GM12878 (cell line): ENCODE measurements around the gene RFXAP. TPM values are rescaled to one million over a fixed set of nuclear protein-coding genes. Genes with fewer than 3 reads are reported as not detected.

Experiments used
- ASH2L ChIP-seq: fragments of 300-600, 200-600 bp; sonication (generic); IDR thresholded peaks from 2 replicates; pipeline ENCODE4 v1.6.1; 2017; ENCODE audit warnings: low read depth, mild to moderate bottlenecking, borderline replicate concordance
- BMI1 ChIP-seq: fragments of 450-650 bp; IDR thresholded peaks from 2 replicates; pipeline ENCODE4 v1.6.1; 2016; ENCODE audit warnings: mild to moderate bottlenecking, moderate library complexity, borderline replicate concordance
- CHD2 ChIP-seq: IDR thresholded peaks from 2 replicates; pipeline ENCODE4 v1.6.1; 2011; ENCODE audit warnings: low read depth, low read length, improper control_type of control experiment, borderline replicate concordance
- CREB1 ChIP-seq: IDR thresholded peaks from 2 replicates; pipeline ENCODE4 v1.6.1; 2012; ENCODE audit warnings: low read depth, mild to moderate bottlenecking, inconsistent platforms
- ESRRA ChIP-seq: IDR thresholded peaks from 2 replicates; pipeline ENCODE4 v1.6.1; 2012; ENCODE audit warnings: mild to moderate bottlenecking, low read length, improper control_type of control experiment
- FOXM1 ChIP-seq: IDR thresholded peaks from 2 replicates; pipeline ENCODE4 v1.6.1; 2012; ENCODE audit warnings: low read depth, mild to moderate bottlenecking, inconsistent platforms, low read length, moderate library complexity
- GATAD2B ChIP-seq: fragments of 450-650 bp; conservative IDR thresholded peaks from 2 replicates; pipeline ENCODE4 v1.6.1; 2017; ENCODE audit warnings: low read depth, mild to moderate bottlenecking, moderate library complexity
- HDAC2 ChIP-seq: fragments of 200-600 bp; sonication (generic); IDR thresholded peaks from 2 replicates; pipeline ENCODE4 v1.6.1; 2017
- IKZF1 ChIP-seq: fragments of 450-650 bp; conservative IDR thresholded peaks from 2 replicates; pipeline ENCODE4 v1.6.1; 2017; ENCODE audit warnings: antibody characterized with exemption, mild to moderate bottlenecking
- IKZF2 ChIP-seq, 2 experiments: fragments of 450-650 bp; IDR thresholded peaks; 2 replicates each; pipeline ENCODE4 v1.6.1; 2017; ENCODE audit warnings: mild to moderate bottlenecking in 2 of 2, moderate library complexity in 2 of 2
- JUNB ChIP-seq: IDR thresholded peaks from 2 replicates; pipeline ENCODE4 v1.6.1; 2016; ENCODE audit warnings: antibody characterized with exemption, mild to moderate bottlenecking
- LARP7 ChIP-seq: fragments of 450-650 bp; IDR thresholded peaks from 2 replicates; pipeline ENCODE4 v1.6.1; 2017; ENCODE audit warnings: mild to moderate bottlenecking
- MEF2B ChIP-seq: fragments of 450-650 bp; IDR thresholded peaks from 2 replicates; pipeline ENCODE4 v1.6.1; 2018; ENCODE audit warnings: mild to moderate bottlenecking, moderate library complexity; ENCODE audit not compliant: partially characterized antibody, poor library complexity, severe bottlenecking
- MTA3 ChIP-seq: IDR thresholded peaks from 2 replicates; pipeline ENCODE4 v1.6.1; 2012; ENCODE audit warnings: low read length, inconsistent platforms, borderline replicate concordance
- NBN ChIP-seq: fragments of 450-650 bp; IDR thresholded peaks from 2 replicates; pipeline ENCODE4 v1.6.1; 2016
- NFYA ChIP-seq: IDR thresholded peaks from 2 replicates; pipeline ENCODE4 v1.6.1; 2011; ENCODE audit warnings: low read depth, mild to moderate bottlenecking, low read length, improper control_type of control experiment, borderline replicate concordance
- NR2C1 ChIP-seq: fragments of 450-650 bp; IDR thresholded peaks from 2 replicates; pipeline ENCODE4 v1.6.1; 2017; ENCODE audit warnings: antibody characterized with exemption, mild to moderate bottlenecking, moderate library complexity
- NR2C2 ChIP-seq: IDR thresholded peaks from 2 replicates; pipeline ENCODE4 v1.6.1; 2011; ENCODE audit warnings: borderline replicate concordance, low read depth; ENCODE audit not compliant: control insufficient read depth, insufficient read length
- NR2F1 ChIP-seq: fragments of 450-650 bp; conservative IDR thresholded peaks from 2 replicates; pipeline ENCODE4 v1.6.1; 2017; ENCODE audit warnings: mild to moderate bottlenecking
- POLR2A ChIP-seq: IDR thresholded peaks from 2 replicates; pipeline ENCODE4 v1.6.1; 2011; ENCODE audit warnings: low read depth, mild to moderate bottlenecking, low read length
- RELA ChIP-seq: fragments of 450-650 bp; IDR thresholded peaks from 2 replicates; pipeline ENCODE4 v1.8.0; 2014; ENCODE audit warnings: borderline replicate concordance; ENCODE audit not compliant: partially characterized antibody
- SMAD5 ChIP-seq: IDR thresholded peaks from 2 replicates; pipeline ENCODE4 v1.6.1; 2016; ENCODE audit warnings: antibody characterized with exemption, low read depth
- SMC3 ChIP-seq: IDR thresholded peaks from 2 replicates; pipeline ENCODE4 v1.6.1; 2011; ENCODE audit warnings: low read length, improper control_type of control experiment, borderline replicate concordance
- TCF12 ChIP-seq: IDR thresholded peaks from 2 replicates; pipeline ENCODE4 v1.6.1; 2011; ENCODE audit warnings: low read depth, mild to moderate bottlenecking, low read length
- WRNIP1 ChIP-seq: IDR thresholded peaks from 2 replicates; pipeline ENCODE4 v1.6.1; 2011; ENCODE audit warnings: low read depth, low read length, improper control_type of control experiment, borderline replicate concordance
- ZBED1 ChIP-seq: IDR thresholded peaks from 2 replicates; pipeline ENCODE4 v1.6.1; 2016; ENCODE audit warnings: borderline replicate concordance
- ZNF24 ChIP-seq: fragments of 450-650 bp; IDR thresholded peaks from 2 replicates; pipeline ENCODE4 v1.6.1; 2017; ENCODE audit warnings: antibody characterized with exemption, mild to moderate bottlenecking
- ZSCAN29 ChIP-seq: fragments of 450-650 bp; IDR thresholded peaks from 2 replicates; pipeline ENCODE4 v1.6.1; 2017; ENCODE audit warnings: mild to moderate bottlenecking, moderate library complexity
- ZZZ3 ChIP-seq: IDR thresholded peaks from 2 replicates; pipeline ENCODE4 v1.6.1; 2011; ENCODE audit warnings: low read depth; ENCODE audit not compliant: control insufficient read depth, insufficient read length
- polyA plus RNA-seq, 11 experiments: library from polyadenylated mRNA; depleted of rRNA in 4 of 11; unstranded in 6 of 11; stranded (reverse) in 5 of 11; fragments of >200 nt; fragmentation: Nextera tagmentation in 4 of 11; fragmentation: Illumina TruSeq in 1 of 11; extraction: Ambion mirVana in 4 of 11; extraction: Trizol in 1 of 11; gene quantifications; 1 replicate in 1 of 11; 2 replicates in 10 of 11; pipeline versions ENCODE4 v1.2.1 to v1.2.3, GENCODE V29; 2011 to 2016; ENCODE audit warnings: inconsistent platforms in 2 of 11, missing spikeins in 2 of 11, low read depth in 1 of 11
- total RNA-seq, 4 experiments: library from RNA; depleted of rRNA in 3 of 4; stranded (reverse); fragments of >200 nt in 3 of 4; fragmentation: Illumina TruSeq in 1 of 4; extraction: Trizol in 1 of 4; gene quantifications; 2 replicates each; pipeline versions ENCODE4 v1.2.1 to v1.2.3, GENCODE V29; 2013 to 2021
- TF ChIP-seq, protein P1 (sequence below): IDR thresholded peaks from 2 replicates; pipeline ENCODE4 v1.6.1; 2011; ENCODE audit warnings: mild to moderate bottlenecking, low read depth, low read length, moderate library complexity; ENCODE audit not compliant: insufficient replicate concordance
- TF ChIP-seq, protein P2 (sequence below): fragments of 450-650 bp; IDR thresholded peaks from 2 replicates; pipeline ENCODE4 v1.6.1; 2014; ENCODE audit warnings: mild to moderate bottlenecking
- TF ChIP-seq, protein P3 (sequence below): fragments of 450-650 bp; IDR thresholded peaks from 2 replicates; pipeline ENCODE4 v1.6.1; 2017; ENCODE audit warnings: mild to moderate bottlenecking, low read depth, inconsistent platforms; ENCODE audit not compliant: poor library complexity, severe bottlenecking

The RFXAP gene
- total and polyA plus RNA-seq, 10 of the 15 experiments (the other 5 are each of a cell fraction or from before 2014, with no cell fraction given), result 3.4 to 13.3 (median 7.7) TPM

DNA sequence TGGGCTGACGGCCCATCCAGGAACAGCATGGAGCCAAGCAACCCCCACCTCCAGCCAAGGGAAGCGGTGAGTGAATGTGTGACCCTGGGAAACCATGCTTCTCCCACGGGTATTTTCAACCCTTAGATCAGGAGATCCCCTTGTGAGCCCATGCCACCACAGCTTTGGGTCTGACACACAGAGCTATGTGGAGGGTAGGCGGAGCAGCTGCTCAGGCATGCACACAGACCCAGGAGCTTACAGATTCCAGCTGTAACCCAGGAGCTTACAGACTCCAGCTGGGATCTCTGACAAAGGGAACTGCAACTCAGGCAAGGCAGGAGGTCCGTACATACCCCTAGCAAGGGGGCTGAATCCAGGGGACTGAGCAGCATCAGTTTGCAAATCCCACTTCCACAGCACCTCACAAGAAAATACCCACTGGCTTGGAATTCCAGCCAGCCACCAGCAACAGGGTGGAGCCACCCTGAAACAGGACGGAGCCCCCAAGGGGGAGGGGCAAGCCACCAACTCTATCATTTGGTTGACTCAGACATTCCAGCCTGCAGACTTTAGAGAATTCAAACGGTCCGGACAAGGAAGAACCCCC, 40.8 kb upstream of the RFXAP start (continued):
- TF ChIP-seq, protein P1, sequence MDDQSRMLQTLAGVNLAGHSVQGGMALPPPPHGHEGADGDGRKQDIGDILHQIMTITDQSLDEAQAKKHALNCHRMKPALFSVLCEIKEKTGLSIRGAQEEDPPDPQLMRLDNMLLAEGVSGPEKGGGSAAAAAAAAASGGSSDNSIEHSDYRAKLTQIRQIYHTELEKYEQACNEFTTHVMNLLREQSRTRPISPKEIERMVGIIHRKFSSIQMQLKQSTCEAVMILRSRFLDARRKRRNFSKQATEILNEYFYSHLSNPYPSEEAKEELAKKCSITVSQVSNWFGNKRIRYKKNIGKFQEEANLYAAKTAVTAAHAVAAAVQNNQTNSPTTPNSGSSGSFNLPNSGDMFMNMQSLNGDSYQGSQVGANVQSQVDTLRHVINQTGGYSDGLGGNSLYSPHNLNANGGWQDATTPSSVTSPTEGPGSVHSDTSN, result no peak
- TF ChIP-seq NR2C2, result no peak
- TF ChIP-seq IKZF2 (IDR thresholded peaks at IDR 0.05), result peak in 1 of 2 experiments; percentile 43; a peak in 2 of 4 replicates
- no peak for TF ChIP-seq HDAC2
- no peak for TF ChIP-seq BMI1
- TF ChIP-seq JUNB, result no peak
- TF ChIP-seq ASH2L, result no peak
- peak; percentile 28; the same call in 1 of the 2 replicates for TF ChIP-seq NR2F1
- peak; percentile 86 for TF ChIP-seq MEF2B
- TF ChIP-seq SMC3, result no peak
- no peak for TF ChIP-seq ZSCAN29
- TF ChIP-seq ZNF24, result 0 out of 2 replicates have a peak, but pooled peaks have one; percentile 45
- TF ChIP-seq, protein P2, sequence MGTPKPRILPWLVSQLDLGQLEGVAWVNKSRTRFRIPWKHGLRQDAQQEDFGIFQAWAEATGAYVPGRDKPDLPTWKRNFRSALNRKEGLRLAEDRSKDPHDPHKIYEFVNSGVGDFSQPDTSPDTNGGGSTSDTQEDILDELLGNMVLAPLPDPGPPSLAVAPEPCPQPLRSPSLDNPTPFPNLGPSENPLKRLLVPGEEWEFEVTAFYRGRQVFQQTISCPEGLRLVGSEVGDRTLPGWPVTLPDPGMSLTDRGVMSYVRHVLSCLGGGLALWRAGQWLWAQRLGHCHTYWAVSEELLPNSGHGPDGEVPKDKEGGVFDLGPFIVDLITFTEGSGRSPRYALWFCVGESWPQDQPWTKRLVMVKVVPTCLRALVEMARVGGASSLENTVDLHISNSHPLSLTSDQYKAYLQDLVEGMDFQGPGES, result no peak
- TF ChIP-seq FOXM1, result no peak
- TF ChIP-seq NBN, result 0 out of 2 replicates have a peak, but pooled peaks have one; percentile 15
- TF ChIP-seq CHD2, result no peak
- TF ChIP-seq POLR2A, result no peak
- no peak for TF ChIP-seq WRNIP1
- TF ChIP-seq ESRRA, result no peak
- no peak for TF ChIP-seq CREB1
- no peak for TF ChIP-seq NR2C1
- no peak for TF ChIP-seq LARP7
- TF ChIP-seq NFYA, result no peak
- 0 out of 2 replicates have a peak, but pooled peaks have one; percentile 33 for TF ChIP-seq TCF12
- no peak for TF ChIP-seq RELA
- no peak for TF ChIP-seq MTA3
- no peak for TF ChIP-seq SMAD5
- TF ChIP-seq ZZZ3, result no peak
- peak; percentile 76; the same call in 1 of the 2 replicates for TF ChIP-seq GATAD2B
- TF ChIP-seq, protein P3, sequence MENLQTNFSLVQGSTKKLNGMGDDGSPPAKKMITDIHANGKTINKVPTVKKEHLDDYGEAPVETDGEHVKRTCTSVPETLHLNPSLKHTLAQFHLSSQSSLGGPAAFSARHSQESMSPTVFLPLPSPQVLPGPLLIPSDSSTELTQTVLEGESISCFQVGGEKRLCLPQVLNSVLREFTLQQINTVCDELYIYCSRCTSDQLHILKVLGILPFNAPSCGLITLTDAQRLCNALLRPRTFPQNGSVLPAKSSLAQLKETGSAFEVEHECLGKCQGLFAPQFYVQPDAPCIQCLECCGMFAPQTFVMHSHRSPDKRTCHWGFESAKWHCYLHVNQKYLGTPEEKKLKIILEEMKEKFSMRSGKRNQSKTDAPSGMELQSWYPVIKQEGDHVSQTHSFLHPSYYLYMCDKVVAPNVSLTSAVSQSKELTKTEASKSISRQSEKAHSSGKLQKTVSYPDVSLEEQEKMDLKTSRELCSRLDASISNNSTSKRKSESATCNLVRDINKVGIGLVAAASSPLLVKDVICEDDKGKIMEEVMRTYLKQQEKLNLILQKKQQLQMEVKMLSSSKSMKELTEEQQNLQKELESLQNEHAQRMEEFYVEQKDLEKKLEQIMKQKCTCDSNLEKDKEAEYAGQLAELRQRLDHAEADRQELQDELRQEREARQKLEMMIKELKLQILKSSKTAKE, result no peak
- no peak for TF ChIP-seq ZBED1
- TF ChIP-seq IKZF1, result peak; percentile 69
